ENCODE results near the gene AP3D1.
A peak's percentile ranks its signal among the peaks of the same experiment; 100 is the strongest.
"Not testable (repeated sequence)": the region's sequence is repeated elsewhere in the genome, so short reads cannot be mapped to it uniquely, and the experiment has no call there.

The AP3D1 gene

GRCh38 chr19:2089727-2090053 lies 61.7 kb downstream of the AP3D1 start:
- Histone ChIP-seq H3K36me3 (peaks cover 13% of the 10 kb centered on the region), H3K4me1 (ENCODE audit: control insufficient read depth in 1 of 2, insufficient read depth in 1 of 2, low read depth in 1 of 2, low read length in 1 of 2) (peaks cover 90 to 95% of the 10 kb centered on the region in 2 experiments), H3K27ac (peak overlapping the region; percentile 100), H3K4me3 (ENCODE audit: low read depth in 1 of 2, low read length in 1 of 2) (peak overlapping the region; percentile 92 to 98), H3K27me3 (no peaks in the 10 kb centered on the region), H3K9me3 (no peaks in the 10 kb centered on the region)
- no peak for TF ChIP-seq CTCF (IDR thresholded peaks at IDR 0.05)

GRCh38 chr19:2089001-2089711 lies 62.2 kb downstream of the AP3D1 start:
- TF ChIP-seq CTCF (IDR thresholded peaks at IDR 0.05): no peak
- Histone ChIP-seq H3K36me3 (peaks cover 14% of the 10 kb centered on the region), H3K27ac (peak overlapping the region; percentile 100), H3K4me3 (ENCODE audit: low read depth in 1 of 2, low read length in 1 of 2) (peak overlapping the region; percentile 92 to 98), H3K4me1 (ENCODE audit: control insufficient read depth in 1 of 2, insufficient read depth in 1 of 2, low read depth in 1 of 2, low read length in 1 of 2) (peaks cover 86 to 89% of the 10 kb centered on the region in 2 experiments), H3K9me3 (no peaks in the 10 kb centered on the region), H3K27me3 (no peaks in the 10 kb centered on the region)

- Histone ChIP-seq H3K4me1 (ENCODE audit: control insufficient read depth in 1 of 2, insufficient read depth in 1 of 2, low read depth in 1 of 2, low read length in 1 of 2) (peaks cover 82 to 88% of the 10 kb centered on the region in 2 experiments), H3K4me3 (ENCODE audit: low read depth in 1 of 2, low read length in 1 of 2) (peak overlapping the region; percentile 98 to 100), H3K9me3 (no peaks in the 10 kb centered on the region), H3K27me3 (no peaks in the 10 kb centered on the region), H3K27ac (peak overlapping the region; percentile 100), H3K36me3 (peaks cover 22% of the 10 kb centered on the region)
- no peak for TF ChIP-seq CTCF (IDR thresholded peaks at IDR 0.05)
These were observed 63.7 kb downstream of the AP3D1 start for GRCh38 chr19:2087621-2088100.

- not testable (repeated sequence) for H3K9me3 ChIP-seq, H3K27me3 ChIP-seq
- Histone ChIP-seq H3K4me3 (ENCODE audit: low read depth in 1 of 2, low read length in 1 of 2) (peak overlapping the region; percentile 98 to 100), H3K27ac (peak overlapping the region; percentile 100), H3K36me3 (peaks cover 29% of the 10 kb centered on the region), H3K4me1 (ENCODE audit: control insufficient read depth in 1 of 2, insufficient read depth in 1 of 2, low read depth in 1 of 2, low read length in 1 of 2) (peaks cover 82 to 88% of the 10 kb centered on the region in 2 experiments)
These were observed 64.4 kb downstream of the AP3D1 start for GRCh38 chr19:2086695-2087620.

GRCh38 chr19:2084993-2085720 lies 66.2 kb downstream of the AP3D1 start:
- no peak for TF ChIP-seq CTCF (IDR thresholded peaks at IDR 0.05)
- no peaks in the 10 kb centered on the region for H3K27me3 ChIP-seq
- peak overlapping the region; percentile 98 to 100 for H3K4me3 ChIP-seq (ENCODE audit: low read depth in 1 of 2, low read length in 1 of 2)
- H3K4me1 ChIP-seq (ENCODE audit: control insufficient read depth in 1 of 2, insufficient read depth in 1 of 2, low read depth in 1 of 2, low read length in 1 of 2): peaks cover 83 to 89% of the 10 kb centered on the region in 2 experiments
- no peaks in the 10 kb centered on the region for H3K9me3 ChIP-seq
- H3K36me3 ChIP-seq: peaks cover 47% of the 10 kb centered on the region
- peak overlapping the region; percentile 100 for H3K27ac ChIP-seq
